Endodermal cell (in vitro differentiated cells): ENCODE data around the gene RAB5IF. TPM values are rescaled to one million over a fixed set of nuclear protein-coding genes. Genes with fewer than 3 reads are reported as not detected.
A peak's percentile ranks its signal among the peaks of the same experiment; 100 is the strongest.

ENCODE experiments used
- DNase-seq: peaks from one replicate; pipeline ENCODE4 v3.0.0-alpha.2; 2017
- H3K27ac ChIP-seq: 2 replicates; pipeline ENCODE4 v1.5.1; 2013; ENCODE audit warnings: mild to moderate bottlenecking, low read depth, low read length, moderate library complexity
- H3K27me3 ChIP-seq: 2 replicates; pipeline ENCODE4 v1.6.1; 2013; ENCODE audit warnings: mild to moderate bottlenecking, low read length, moderate library complexity; ENCODE audit not compliant: insufficient read depth, control insufficient read depth, poor library complexity, severe bottlenecking
- H3K36me3 ChIP-seq: 2 replicates; pipeline ENCODE4 v1.7.0; 2013; ENCODE audit warnings: mild to moderate bottlenecking, low read length, moderate library complexity; ENCODE audit not compliant: control insufficient read depth, insufficient read depth
- H3K4me1 ChIP-seq: one replicate; pipeline ENCODE4 v1.7.0; 2013; ENCODE audit warnings: low read length; ENCODE audit not compliant: control insufficient read depth, insufficient read depth
- H3K4me3 ChIP-seq: 2 replicates; pipeline ENCODE4 v1.5.1; 2013; ENCODE audit warnings: mild to moderate bottlenecking, low read length, moderate library complexity
- H3K9ac ChIP-seq: 2 replicates; pipeline ENCODE4 v1.6.1; 2013; ENCODE audit warnings: mild to moderate bottlenecking, low read length, moderate library complexity; ENCODE audit not compliant: poor library complexity, severe bottlenecking; ENCODE audit errors: extremely low read depth
- H3K9me3 ChIP-seq: 2 replicates; pipeline ENCODE4 v1.6.1; 2013; ENCODE audit warnings: mild to moderate bottlenecking, low read length, moderate library complexity; ENCODE audit not compliant: control insufficient read depth
- H3K27ac Mint-ChIP-seq: 2 replicates; pipeline ENCODE4 v1.8.0; 2020; ENCODE audit warnings: mixed read lengths
- H3K27me3 Mint-ChIP-seq: 2 replicates; pipeline ENCODE4 v1.8.0; 2021; ENCODE audit warnings: mild to moderate bottlenecking, mixed read lengths; ENCODE audit not compliant: insufficient read depth
- H3K36me3 Mint-ChIP-seq: 2 replicates; pipeline ENCODE4 v1.8.0; 2020; ENCODE audit warnings: low read depth, mixed read lengths
- H3K4me1 Mint-ChIP-seq: 2 replicates; pipeline ENCODE4 v1.8.0; 2020; ENCODE audit warnings: mixed read lengths
- H3K4me3 Mint-ChIP-seq: 2 replicates; pipeline ENCODE4 v1.8.0; 2020; ENCODE audit warnings: mild to moderate bottlenecking, moderate library complexity, mixed read lengths
- H3K9me3 Mint-ChIP-seq: 2 replicates; pipeline ENCODE4 v1.8.0; 2020; ENCODE audit warnings: mild to moderate bottlenecking, mixed read lengths
- CTCF ChIP-seq: fragments of 200-600 bp; sonication (generic); conservative IDR thresholded peaks from 2 replicates; pipeline ENCODE4 v1.5.0; 2021; ENCODE audit warnings: antibody characterized with exemption, mild to moderate bottlenecking
- WGBS, 2 experiments: methylation state at CpG; one replicate each; pipeline versions ENCODE4 v1.1.5 to v1.1.7; 2013; ENCODE audit warnings: missing lambda C conversion rate in 2 of 2, mixed read lengths in 1 of 2; ENCODE audit not compliant: insufficient coverage in 1 of 2, insufficient read length in 1 of 2; 5-methylcytosine and 5-hydroxymethylcytosine counted together
- total RNA-seq, 2 donors: library from RNA; stranded (reverse); fragmentation: NEBNext Ultra II Directional in 1 of 2; extraction: Animal tissue kit (Norgen Biotek cat#: 25700) in 1 of 2; gene quantifications; 2 replicates in 1 of 2; 3 replicates in 1 of 2; pipeline ENCODE4 v1.2.1, GENCODE V29; 2021

The RAB5IF gene
- total RNA-seq, 2 donors from 2014 or later, result 98.9 to 99.9 TPM

GRCh38 chr20:36624944-36625324 lies 19.4 kb downstream of the RAB5IF start:
- H3K4me1 Mint-ChIP-seq, result peaks cover 9% of the 10 kb centered on the region
- 85 to 100% methylated on average over 1 of the region's 2 CpGs for WGBS, 2 experiments
- no peaks in the 10 kb centered on the region for H3K27me3 Mint-ChIP-seq

GRCh38 chr20:36628076-36628475 lies 22.5 kb downstream of the RAB5IF start:
- H3K9ac ChIP-seq, result no peak overlapping the region
- peaks cover 13% of the 10 kb centered on the region for H3K4me1 Mint-ChIP-seq
- H3K27me3 Mint-ChIP-seq, result no peaks in the 10 kb centered on the region
- H3K36me3 ChIP-seq, result no peaks in the 10 kb centered on the region
- no peak overlapping the region for H3K4me3 ChIP-seq
- no peak for DNase-seq
- H3K27me3 ChIP-seq, result no peaks in the 10 kb centered on the region
- WGBS, 2 experiments, result 93 to 97% methylated on average over 7 of the region's 7 CpGs
- H3K4me3 Mint-ChIP-seq, result no peak overlapping the region
- H3K27ac ChIP-seq, result no peak overlapping the region
- no peak for TF ChIP-seq CTCF
- no peaks in the 10 kb centered on the region for H3K9me3 Mint-ChIP-seq
- H3K4me1 ChIP-seq, result no peaks in the 10 kb centered on the region
- no peaks in the 10 kb centered on the region for H3K36me3 Mint-ChIP-seq
- no peak overlapping the region for H3K27ac Mint-ChIP-seq
- no peaks in the 10 kb centered on the region for H3K9me3 ChIP-seq

More at GRCh38 chr20:36624944-36625324, 19.4 kb downstream of the RAB5IF start:
- TF ChIP-seq CTCF, result no peak
- H3K4me1 ChIP-seq, result no peaks in the 10 kb centered on the region
- no peaks in the 10 kb centered on the region for H3K9me3 ChIP-seq
- no peak for DNase-seq
- Mint-ChIP-seq H3K9me3 (no peaks in the 10 kb centered on the region), H3K36me3 (no peaks in the 10 kb centered on the region), H3K4me3 (no peak overlapping the region), H3K27ac (no peak overlapping the region)
- H3K27ac ChIP-seq, result no peak overlapping the region
- no peak overlapping the region for H3K4me3 ChIP-seq
- H3K36me3 ChIP-seq, result no peaks in the 10 kb centered on the region
- H3K9ac ChIP-seq, result no peak overlapping the region
- no peaks in the 10 kb centered on the region for H3K27me3 ChIP-seq

- TF ChIP-seq CTCF, result no peak
- Mint-ChIP-seq H3K27ac (peak overlapping the region; percentile 66), H3K27me3 (no peaks in the 10 kb centered on the region)
Measured at GRCh38 chr20:36629719-36630681, 24.4 kb downstream of the RAB5IF start.

More at GRCh38 chr20:36629719-36630681, 24.4 kb downstream of the RAB5IF start:
- no peak overlapping the region for H3K4me3 ChIP-seq
- Mint-ChIP-seq H3K4me3 (no peak overlapping the region), H3K36me3 (no peaks in the 10 kb centered on the region), H3K4me1 (peaks cover 4% of the 10 kb centered on the region), H3K9me3 (no peaks in the 10 kb centered on the region)
- H3K9ac ChIP-seq, result no peak overlapping the region
- DNase-seq, result no peak
- no peak overlapping the region for H3K27ac ChIP-seq
- 94% methylated on average over 11 to 15 of the region's 15 CpGs for WGBS, 2 experiments
- H3K36me3 ChIP-seq, result no peaks in the 10 kb centered on the region
- no peaks in the 10 kb centered on the region for H3K9me3 ChIP-seq
- H3K4me1 ChIP-seq, result no peaks in the 10 kb centered on the region
- H3K27me3 ChIP-seq, result no peaks in the 10 kb centered on the region
